ENCODE data around the gene EML1. TPM values are rescaled to one million over a fixed set of nuclear protein-coding genes. Genes with fewer than 3 reads are reported as not detected.

The EML1 gene
- polyA plus RNA-seq, 1 donor from 2014 or later = 21.7 TPM

GRCh38 chr14:99853206-99853605 is 60.0 kb downstream of the EML1 start:
- Histone ChIP-seq H3K27me3 (ENCODE audit: insufficient read depth, low read depth, low read length) (no peaks in the 10 kb centered on the region), H2AFZ (ENCODE audit: low read depth, low read length) (no peak overlapping the region), H3K36me3 (ENCODE audit: insufficient read depth, low read length) (no peaks in the 10 kb centered on the region), H3F3A (ENCODE audit: insufficient read depth, low read length, poor library complexity, severe bottlenecking) (no peaks in the 10 kb centered on the region), H3K9ac (ENCODE audit: low read length) (no peak overlapping the region), H3K4me3 (ENCODE audit: low read length) (no peak overlapping the region), H4K20me1 (ENCODE audit: insufficient read depth) (no peaks in the 10 kb centered on the region), H3K9me3 (ENCODE audit: low read length) (no peaks in the 10 kb centered on the region), H3K27ac (ENCODE audit: low read length) (no peak overlapping the region), H3K79me2 (replicated peaks; ENCODE audit: insufficient read depth, low read length) (peaks cover 7% of the 10 kb centered on the region), H3K9me2 (ENCODE audit: insufficient read depth, low read length) (no peaks in the 10 kb centered on the region), H3K4me2 (ENCODE audit: low read length) (no peak overlapping the region)
- TF ChIP-seq MXI1 (conservative IDR thresholded peaks at IDR 0.05; ENCODE audit: poor library complexity, severe bottlenecking) = no peak
- no peak for TF ChIP-seq SMC3 (conservative IDR thresholded peaks at IDR 0.05; ENCODE audit: poor library complexity)
- TF ChIP-seq RAD21 (conservative IDR thresholded peaks at IDR 0.05) = no peak
- no peak for TF ChIP-seq POLR2AphosphoS5 (IDR thresholded peaks at IDR 0.05)
- TF ChIP-seq CTCF (IDR thresholded peaks at IDR 0.05; ENCODE audit: poor library complexity, severe bottlenecking) = no peak

- Histone ChIP-seq H3K27ac (ENCODE audit: low read length) (no peak overlapping the region), H4K20me1 (ENCODE audit: insufficient read depth) (no peaks in the 10 kb centered on the region), H3F3A (ENCODE audit: insufficient read depth, low read length, poor library complexity, severe bottlenecking) (no peaks in the 10 kb centered on the region), H2AFZ (ENCODE audit: low read depth, low read length) (no peak overlapping the region), H3K79me2 (replicated peaks; ENCODE audit: insufficient read depth, low read length) (no peaks in the 10 kb centered on the region), H3K9me2 (ENCODE audit: insufficient read depth, low read length) (no peaks in the 10 kb centered on the region), H3K4me3 (ENCODE audit: low read length) (no peak overlapping the region), H3K27me3 (ENCODE audit: insufficient read depth, low read depth, low read length) (no peaks in the 10 kb centered on the region), H3K36me3 (ENCODE audit: insufficient read depth, low read length) (no peaks in the 10 kb centered on the region), H3K4me2 (ENCODE audit: low read length) (no peak overlapping the region), H3K9me3 (ENCODE audit: low read length) (no peaks in the 10 kb centered on the region), H3K9ac (ENCODE audit: low read length) (no peak overlapping the region)
- TF ChIP-seq EP300 (conservative IDR thresholded peaks at IDR 0.05; ENCODE audit: poor library complexity, severe bottlenecking) (no peak), REST (IDR thresholded peaks at IDR 0.05; ENCODE audit: borderline replicate concordance) (no peak), CTCF (IDR thresholded peaks at IDR 0.05; ENCODE audit: poor library complexity, severe bottlenecking) (no peak), MXI1 (conservative IDR thresholded peaks at IDR 0.05; ENCODE audit: poor library complexity, severe bottlenecking) (no peak), EZH2 (IDR thresholded peaks at IDR 0.05; ENCODE audit: borderline replicate concordance, insufficient read depth, low read length, poor library complexity, severe bottlenecking) (no peak), POLR2AphosphoS5 (IDR thresholded peaks at IDR 0.05) (no peak), SMC3 (conservative IDR thresholded peaks at IDR 0.05; ENCODE audit: poor library complexity) (no peak), TAF1 (IDR thresholded peaks at IDR 0.05; ENCODE audit: low read depth) (no peak), RAD21 (conservative IDR thresholded peaks at IDR 0.05) (no peak)
These were observed 61.6 kb downstream of the EML1 start for GRCh38 chr14:99854831-99855230.

Data from neural cell (in vitro differentiated cells).